Naive thymus-derived CD4-positive, alpha-beta T cell (primary cell): Measurements from ENCODE around the gene ABHD16A. TPM values are rescaled to one million over a fixed set of nuclear protein-coding genes. Genes with fewer than 3 reads are reported as not detected.
A peak's percentile ranks its signal among the peaks of the same experiment; 100 is the strongest.

Source experiments
- ATAC-seq: fragments of 150-1000 bp; cut with Tn5 transposase; 2 replicates; pipeline ENCODE4 v1.10.0; 2021; ENCODE audit warnings: mild to moderate bottlenecking, moderate library complexity
- CTCF ChIA-PET: fragments of 350-600 bp; sonication (Branson Sonifier 250); formaldehyde crosslinking; loops from one replicate; lab custom pipeline; 2021; ENCODE audit warnings: antibody characterized with exemption; lab: Charles Lee
- POLR2A ChIA-PET: fragments of 350-600 bp; sonication (Branson Sonifier 250); formaldehyde crosslinking; loops from one replicate; lab custom pipeline; 2021; ENCODE audit warnings: antibody characterized with exemption, inconsistent platforms; lab: Charles Lee
- DNase-seq, 9 donors: peaks; one replicate each; pipeline versions ENCODE4 v3.0.0 to v3.0.0-alpha.2; 2020 to 2022; ENCODE audit warnings: mixed read lengths in 1 of 9
- H3K27ac ChIP-seq: one replicate; pipeline ENCODE4 v1.7.0; 2013; ENCODE audit warnings: mild to moderate bottlenecking, low read depth, low read length, moderate library complexity
- H3K27me3 ChIP-seq, 2 donors: one replicate each; pipeline ENCODE4 v1.7.0; 2013; ENCODE audit warnings: low read length in 2 of 2, mild to moderate bottlenecking in 2 of 2, moderate library complexity in 2 of 2; ENCODE audit not compliant: control insufficient read depth in 2 of 2, insufficient read depth in 2 of 2
- H3K36me3 ChIP-seq, 3 experiments: 1 replicate in 2 of 3; 2 replicates in 1 of 3; pipeline ENCODE4 v1.7.0; 2013; ENCODE audit warnings: low read length in 3 of 3, mild to moderate bottlenecking in 3 of 3, moderate library complexity in 1 of 3; ENCODE audit not compliant: insufficient read depth in 3 of 3, control insufficient read depth in 2 of 3
- H3K4me1 ChIP-seq, 2 donors: one replicate each; pipeline ENCODE4 v1.7.0; 2013; ENCODE audit warnings: low read length in 2 of 2, mild to moderate bottlenecking in 2 of 2, moderate library complexity in 1 of 2; ENCODE audit not compliant: control insufficient read depth in 2 of 2, insufficient read depth in 2 of 2
- H3K4me3 ChIP-seq: 2 replicates; pipeline ENCODE4 v1.7.0; 2013; ENCODE audit warnings: mild to moderate bottlenecking, low read length
- H3K9me3 ChIP-seq, 3 experiments: 1 replicate in 2 of 3; 2 replicates in 1 of 3; pipeline ENCODE4 v1.7.0; 2013; ENCODE audit warnings: low read length in 3 of 3; ENCODE audit not compliant: control insufficient read depth in 2 of 3
- H3K27ac Mint-ChIP-seq, 9 donors: one replicate each; pipeline ENCODE4 v1.8.0; 2020 to 2022; ENCODE audit warnings: mixed read lengths in 9 of 9, mild to moderate bottlenecking in 8 of 9, moderate library complexity in 5 of 9, inconsistent platforms in 2 of 9
- H3K27me3 Mint-ChIP-seq, 5 donors: one replicate each; pipeline ENCODE4 v1.8.0; 2021 to 2022; ENCODE audit warnings: mixed read lengths in 5 of 5, mild to moderate bottlenecking in 1 of 5
- H3K36me3 Mint-ChIP-seq, 5 donors: one replicate each; pipeline ENCODE4 v1.8.0; 2020 to 2022; ENCODE audit warnings: mixed read lengths in 5 of 5, mild to moderate bottlenecking in 3 of 5, inconsistent platforms in 1 of 5
- H3K4me1 Mint-ChIP-seq, 7 donors: one replicate each; pipeline ENCODE4 v1.8.0; 2020 to 2022; ENCODE audit warnings: mixed read lengths in 7 of 7, mild to moderate bottlenecking in 3 of 7, inconsistent platforms in 1 of 7
- H3K4me3 Mint-ChIP-seq, 10 donors: one replicate each; pipeline ENCODE4 v1.8.0; 2020 to 2022; ENCODE audit warnings: mild to moderate bottlenecking in 10 of 10, mixed read lengths in 10 of 10, moderate library complexity in 6 of 10, inconsistent platforms in 2 of 10
- H3K9me3 Mint-ChIP-seq, 11 donors: one replicate each; pipeline ENCODE4 v1.8.0; 2020 to 2022; ENCODE audit warnings: mixed read lengths in 11 of 11, mild to moderate bottlenecking in 4 of 11, inconsistent platforms in 1 of 11, moderate library complexity in 1 of 11
- intact Hi-C, 2 donors: fragments of 100-400 bp; cut with micrococcal nuclease; formaldehyde crosslinking; loops; one replicate each; pipeline ENCODE4 v1.15.1; 2023
- polyA plus RNA-seq, 2 donors: library from polyadenylated mRNA; unstranded; fragments of 300-500 nt; fragmentation: Illumina TruSeq; gene quantifications; one replicate each; pipeline ENCODE4 v1.2.3, GENCODE V29; 2021
- total RNA-seq, 6 experiments: library from RNA in 5 of 6; stranded (reverse) in 5 of 6; gene quantifications; 1 replicate in 5 of 6; 2 replicates in 1 of 6; pipeline ENCODE4 v1.2.3 and lab custom pipeline; 2021 to 2026

Gene ABHD16A
- total and polyA plus RNA-seq, 7 experiments from 2014 or later: 31.1 to 71.7 (median 62.9) TPM

DNA sequence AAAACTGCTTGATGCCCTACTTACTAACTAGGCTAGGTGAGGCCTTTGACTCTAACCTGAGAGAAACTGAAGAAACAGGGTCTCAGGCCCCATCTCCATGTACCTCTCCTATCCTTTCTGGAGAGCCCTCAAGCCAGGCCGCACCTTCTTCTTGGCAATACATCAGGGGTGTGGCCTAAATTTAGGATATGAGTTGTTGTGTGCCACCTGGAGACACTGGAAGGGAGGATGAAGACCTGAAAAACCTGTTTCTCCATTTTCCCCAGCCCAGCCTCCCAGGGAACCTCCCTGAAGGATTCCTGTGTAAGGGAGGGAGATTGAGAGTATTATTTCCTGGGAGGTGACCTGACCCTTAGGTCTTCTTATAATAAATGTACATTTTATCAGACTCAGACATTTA lies 15.1 kb upstream of the ABHD16A start:
- H3K4me3 ChIP-seq: no peak overlapping the region
- no peak overlapping the region for H3K27ac Mint-ChIP-seq
- intact Hi-C loops: no loop called here
- no peaks in the 10 kb centered on the region for H3K9me3 ChIP-seq
- no peaks in the 10 kb centered on the region for H3K9me3 Mint-ChIP-seq
- no peak overlapping the region for H3K4me3 Mint-ChIP-seq
- CTCF ChIA-PET: no interaction called here
- no peaks in the 10 kb centered on the region for H3K36me3 Mint-ChIP-seq
- DNase-seq: no peak
- no peaks in the 10 kb centered on the region for H3K36me3 ChIP-seq
- no peaks in the 10 kb centered on the region for H3K4me1 ChIP-seq
- H3K27me3 ChIP-seq: no peaks in the 10 kb centered on the region
- peaks cover 0 to 11% (median 0%) of the 10 kb centered on the region in 5 donors for H3K27me3 Mint-ChIP-seq
- ATAC-seq: no peak
- POLR2A ChIA-PET: no interaction called here
- no peak overlapping the region for H3K27ac ChIP-seq
- peaks cover under 1 to 12% (median 2%) of the 10 kb centered on the region in 7 donors for H3K4me1 Mint-ChIP-seq

DNA sequence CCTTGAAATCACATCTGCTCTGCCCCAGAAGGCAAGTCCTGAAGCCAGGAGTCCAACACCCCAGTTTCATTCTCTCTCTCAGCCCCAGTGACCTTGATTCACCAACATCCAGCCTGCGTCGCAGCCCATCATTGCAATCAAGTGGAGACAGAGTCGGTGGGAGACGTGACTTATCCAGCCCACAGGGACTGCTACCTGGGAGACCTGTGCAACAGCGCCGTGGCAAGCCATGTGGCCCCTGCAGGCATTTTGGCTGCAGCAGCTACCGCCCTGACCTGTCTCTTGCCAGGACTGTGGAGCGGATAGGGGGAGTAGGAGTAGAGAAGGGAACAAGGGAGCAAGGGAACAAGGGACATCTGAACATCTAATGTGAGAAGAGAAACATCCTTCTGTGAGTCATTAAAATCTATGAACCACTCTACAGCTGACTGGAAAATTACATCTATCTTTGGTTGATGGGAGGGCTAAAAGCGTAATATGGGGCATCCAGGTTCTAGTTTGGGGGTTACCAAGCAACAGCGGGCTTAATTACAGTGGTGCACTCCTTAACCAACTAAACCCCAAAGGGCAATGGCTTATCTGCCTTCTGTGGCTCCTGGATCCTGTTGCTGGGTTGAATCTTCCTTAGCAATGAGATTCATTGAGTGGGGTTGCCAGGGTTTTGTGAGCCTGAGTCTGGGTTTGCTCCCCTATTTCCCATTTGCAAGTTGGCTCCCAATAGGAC lies 14.5 kb upstream of the ABHD16A start:
- no peak overlapping the region for H3K4me3 Mint-ChIP-seq

GRCh38 chr6:31715022-31715958 lies 12.2 kb upstream of the ABHD16A start, which contains the start of gene LY6G6D:
Gene LY6G6D (plus strand): TSS chr6:31715348. CDS start chr6:31715356, 8 bp downstream.
- H3K27ac Mint-ChIP-seq: peak within 1 kb of the TSS in 6 of 9 donors; percentile 48 to 90 (median 71)
- ATAC-seq: no peak
- POLR2A ChIA-PET: interaction anchor here (0.6 to 1.8 kb wide), 7 partner anchors 8 to 558 kb away, joined by 3 to 6 read pairs (median 4); partner anchors contain the start of genes ABHD16A and MPIG6B

More for the DNA sequence above, 14.5 kb upstream of the ABHD16A start:
- Histone ChIP-seq H3K27me3 (no peaks in the 10 kb centered on the region), H3K36me3 (no peaks in the 10 kb centered on the region), H3K4me3 (no peak overlapping the region), H3K4me1 (no peaks in the 10 kb centered on the region), H3K27ac (no peak overlapping the region), H3K9me3 (no peaks in the 10 kb centered on the region)
- DNase-seq: no peak
- intact Hi-C loops: no loop called here
- ChIA-PET CTCF (no interaction called here), POLR2A (no interaction called here)
- H3K27ac Mint-ChIP-seq: peak overlapping the region in 2 of 9 donors; percentile 33 to 84
- no peaks in the 10 kb centered on the region for H3K9me3 Mint-ChIP-seq
- peaks cover 0 to 15% (median 0%) of the 10 kb centered on the region in 5 donors for H3K27me3 Mint-ChIP-seq
- peaks cover 0 to 14% (median under 1%) of the 10 kb centered on the region in 7 donors for H3K4me1 Mint-ChIP-seq
- no peaks in the 10 kb centered on the region for H3K36me3 Mint-ChIP-seq
- no peak for ATAC-seq

DNA sequence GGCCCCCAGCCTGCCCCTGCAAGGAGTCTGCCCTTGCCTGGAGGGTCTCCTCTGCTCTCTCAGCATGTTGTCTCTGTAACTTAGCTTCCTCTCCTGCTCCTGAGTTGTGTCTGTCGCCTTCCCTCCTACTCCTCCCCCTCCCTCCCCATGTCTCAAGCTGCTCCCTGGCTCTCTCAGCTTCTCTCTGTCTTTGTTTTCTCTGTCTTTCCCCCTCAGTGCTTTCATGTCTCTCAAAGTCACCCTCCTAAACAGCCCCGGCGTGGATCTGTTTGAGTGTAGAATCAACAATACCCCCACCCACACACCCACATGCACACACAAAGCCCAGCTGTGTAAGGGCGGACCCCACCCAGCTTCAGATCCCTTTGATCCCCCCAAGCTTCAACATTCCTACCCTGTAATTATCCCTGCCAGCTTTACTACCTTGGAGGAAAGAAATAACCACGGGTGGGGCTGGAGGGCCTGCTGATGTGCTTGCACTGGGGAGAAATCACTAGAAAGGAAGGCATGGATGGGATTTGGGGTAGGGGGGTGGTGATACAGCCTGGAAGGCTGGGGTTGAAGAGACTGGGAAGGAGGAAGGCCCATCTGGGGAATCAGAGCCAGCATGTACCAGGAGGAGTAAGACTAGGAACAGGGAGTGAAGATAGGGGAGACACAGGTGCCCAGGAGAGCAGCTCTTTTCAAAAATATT lies 11.0 kb upstream of the ABHD16A start:
- CTCF ChIA-PET: interaction anchor here (0.7 to 1.0 kb wide), 3 partner anchors 8 to 76 kb away, joined by 3 to 4 read pairs (median 3); partner anchors contain the start of gene LY6G6F
- intact Hi-C loops: no loop called here
- no peak overlapping the region for H3K4me3 Mint-ChIP-seq
- H3K4me3 ChIP-seq: no peak overlapping the region
- H3K9me3 Mint-ChIP-seq: peaks cover 0 to 3% (median 0%) of the 10 kb centered on the region in 11 donors
- H3K27ac ChIP-seq: no peak overlapping the region
- H3K36me3 ChIP-seq: no peaks in the 10 kb centered on the region
- peaks cover 7% of the 10 kb centered on the region in 2 donors for H3K4me1 ChIP-seq
- peaks cover 0 to 17% (median 0%) of the 10 kb centered on the region in 5 donors for H3K27me3 Mint-ChIP-seq
- DNase-seq (no peak), ATAC-seq (no peak)
- H3K27me3 ChIP-seq: no peaks in the 10 kb centered on the region
- POLR2A ChIA-PET: interaction anchor here (0.9 to 1.8 kb wide), 5 partner anchors 8 to 24 kb away, joined by 3 to 6 read pairs (median 4); partner anchors contain the start of genes ABHD16A and MPIG6B
- H3K27ac Mint-ChIP-seq: peak overlapping the region in 6 of 9 donors; percentile 48 to 90 (median 71)
- H3K36me3 Mint-ChIP-seq: no peaks in the 10 kb centered on the region
- H3K9me3 ChIP-seq: no peaks in the 10 kb centered on the region
- peaks cover 4 to 34% (median 21%) of the 10 kb centered on the region in 7 donors for H3K4me1 Mint-ChIP-seq

More at GRCh38 chr6:31715022-31715958, 12.2 kb upstream of the ABHD16A start, which contains the start of gene LY6G6D:
- no peaks in the 10 kb centered on the region for H3K9me3 ChIP-seq
- H3K27me3 ChIP-seq: no peaks in the 10 kb centered on the region
- Mint-ChIP-seq H3K9me3 (peaks cover 0 to 3% (median 0%) of the 10 kb centered on the region in 11 donors), H3K4me3 (no peak within 1 kb of the TSS), H3K27me3 (peaks cover 0 to 21% (median 0%) of the 10 kb centered on the region in 5 donors), H3K36me3 (no peaks in the 10 kb centered on the region), H3K4me1 (peaks cover 4 to 34% (median 21%) of the 10 kb centered on the region in 7 donors)
- no peak within 1 kb of the TSS for H3K4me3 ChIP-seq
- DNase-seq: no peak
- peaks cover 7% of the 10 kb centered on the region in 2 donors for H3K4me1 ChIP-seq
- intact Hi-C loops: no loop called here
- CTCF ChIA-PET: interaction anchor here (0.6 to 1.0 kb wide), 3 partner anchors 9 to 24 kb away, joined by 3 to 4 read pairs (median 4); partner anchors contain the start of gene LY6G6F
- no peaks in the 10 kb centered on the region for H3K36me3 ChIP-seq
- H3K27ac ChIP-seq: no peak within 1 kb of the TSS

- intact Hi-C loops: no loop called here
- no peak overlapping the region for H3K4me3 ChIP-seq
- Mint-ChIP-seq H3K4me1 (peaks cover 4 to 34% (median 21%) of the 10 kb centered on the region in 7 donors), H3K4me3 (no peak overlapping the region), H3K27me3 (peaks cover 0 to 17% (median 0%) of the 10 kb centered on the region in 5 donors), H3K36me3 (no peaks in the 10 kb centered on the region), H3K9me3 (peaks cover 0 to 3% (median 0%) of the 10 kb centered on the region in 11 donors), H3K27ac (peak overlapping the region in 2 of 9 donors; percentile 2 to 10)
- H3K4me1 ChIP-seq: peaks cover 7% of the 10 kb centered on the region in 2 donors
- ChIA-PET POLR2A (interaction anchor here (1.5 to 1.8 kb wide), 2 partner anchors 10 kb away, joined by 4 to 6 read pairs; partner anchors contain the start of genes ABHD16A and MPIG6B), CTCF (interaction anchor here (0.7 kb wide), 1 partner anchor 75 kb away, joined by 3 read pairs; no protein-coding TSS in a partner anchor)
- no peaks in the 10 kb centered on the region for H3K27me3 ChIP-seq
- no peaks in the 10 kb centered on the region for H3K9me3 ChIP-seq
- ATAC-seq (no peak), DNase-seq (no peak)
- no peak overlapping the region for H3K27ac ChIP-seq
- H3K36me3 ChIP-seq: no peaks in the 10 kb centered on the region
Observed at GRCh38 chr6:31713465-31713864, 10.3 kb upstream of the ABHD16A start.
